Measurements from ENCODE around the gene HIP1. TPM values are rescaled to one million over a fixed set of nuclear protein-coding genes. Genes with fewer than 3 reads are reported as not detected.

HIP1 gene
- polyA plus RNA-seq, 1 of the 3 experiments (the other 2 are of a cell fraction): 11.3 TPM

GRCh38 chr7:75653651-75654050, 85.1 kb downstream of the HIP1 start:
- Histone ChIP-seq H3K79me2 (ENCODE audit: insufficient read depth) (no peaks in the 10 kb centered on the region), H3K4me3 (ENCODE audit: low read depth in 2 of 2, low read length in 1 of 2) (no peak overlapping the region), H2AFZ (ENCODE audit: low read depth) (no peak overlapping the region), H3K9me2 (no peaks in the 10 kb centered on the region), H4K20me1 (ENCODE audit: insufficient read depth) (no peaks in the 10 kb centered on the region), H3K36me3 (replicated peaks in 1 of 2; ENCODE audit: control insufficient read depth in 1 of 2, insufficient read depth in 2 of 2, low read length in 1 of 2) (no peaks in the 10 kb centered on the region), H3K27ac (ENCODE audit: low read depth in 2 of 2, low read length in 1 of 2) (no peak overlapping the region), H3K4me1 (ENCODE audit: control insufficient read depth in 1 of 2, insufficient read depth in 2 of 2, low read depth in 1 of 2, low read length in 1 of 2) (no peaks in the 10 kb centered on the region; a peak in 1 of 4 replicates), H3K4me2 (no peak overlapping the region), H3F3A (replicated peaks; ENCODE audit: insufficient read depth) (no peaks in the 10 kb centered on the region), H3K9ac (no peak overlapping the region), H3K27me3 (ENCODE audit: insufficient read depth) (no peaks in the 10 kb centered on the region), H3K9me3 (no peaks in the 10 kb centered on the region)
- TF ChIP-seq MXI1 (IDR thresholded peaks at IDR 0.05; ENCODE audit: low read depth, low read length) (no peak), GATA2 (CRISPR knock-in tag; IDR thresholded peaks at IDR 0.05) (no peak), POLR2AphosphoS5 (IDR thresholded peaks at IDR 0.05; ENCODE audit: low read depth, low read length) (no peak), EP300 (IDR thresholded peaks at IDR 0.05; ENCODE audit: borderline replicate concordance in 1 of 2, low read depth in 1 of 2, low read length in 1 of 2) (no peak), CHD2 (IDR thresholded peaks at IDR 0.05; ENCODE audit: low read length, partially characterized antibody) (no peak), FOXJ3 (CRISPR knock-in tag; IDR thresholded peaks at IDR 0.05) (no peak), TAF1 (IDR thresholded peaks at IDR 0.05; ENCODE audit: borderline replicate concordance, low read depth, low read length) (no peak), GABPA (IDR thresholded peaks at IDR 0.05; ENCODE audit: low read depth) (no peak), PBX3 (IDR thresholded peaks at IDR 0.05) (no peak), REST (IDR thresholded peaks at IDR 0.05; ENCODE audit: low read depth, low read length) (no peak)
- ChIA-PET POLR2A (no interaction called here), CTCF (no interaction called here)
- WGBS (ENCODE audit: low lambda C conversion rate): 89% methylated on average over 7 of the region's 7 CpGs
- no peak for DNase-seq

- no peak for DNase-seq
- ChIA-PET CTCF (no interaction called here), POLR2A (interaction anchor here (0.6 kb wide), 1 partner anchor 68 kb away, joined by 3 read pairs; no protein-coding TSS in a partner anchor)
- no peak for TF ChIP-seq CTCF (IDR thresholded peaks at IDR 0.05)
- H3F3A ChIP-seq (replicated peaks; ENCODE audit: insufficient read depth): no peaks in the 10 kb centered on the region
- 53% methylated on average over 1 of the region's 1 CpG for WGBS (ENCODE audit: low lambda C conversion rate)
- no peak overlapping the region for H3K4me3 ChIP-seq (ENCODE audit: low read depth in 2 of 2, low read length in 1 of 2)
- H3K4me2 ChIP-seq: no peak overlapping the region
- no peaks in the 10 kb centered on the region for H3K79me2 ChIP-seq (ENCODE audit: insufficient read depth)
- no peaks in the 10 kb centered on the region for H3K9me3 ChIP-seq
- H3K36me3 ChIP-seq (replicated peaks in 1 of 2; ENCODE audit: control insufficient read depth in 1 of 2, insufficient read depth in 2 of 2, low read length in 1 of 2): no peaks in the 10 kb centered on the region
- no peaks in the 10 kb centered on the region; a peak in 1 of 4 replicates for H3K4me1 ChIP-seq (ENCODE audit: control insufficient read depth in 1 of 2, insufficient read depth in 2 of 2, low read depth in 1 of 2, low read length in 1 of 2)
- no peaks in the 10 kb centered on the region for H3K27me3 ChIP-seq (ENCODE audit: insufficient read depth)
- no peaks in the 10 kb centered on the region for H4K20me1 ChIP-seq (ENCODE audit: insufficient read depth)
- H3K9ac ChIP-seq: no peak overlapping the region
- no peak overlapping the region for H3K27ac ChIP-seq (ENCODE audit: low read depth in 2 of 2, low read length in 1 of 2)
- H2AFZ ChIP-seq (ENCODE audit: low read depth): no peak overlapping the region
- no peaks in the 10 kb centered on the region for H3K9me2 ChIP-seq
These were observed 86.0 kb downstream of the HIP1 start for GRCh38 chr7:75652788-75653187.
